GM21515 (cell line): Measurements from ENCODE around the gene IRGC.

Experiments
- ATAC-seq: cut with Tn5 transposase; IDR thresholded peaks from one replicate; pipeline ENCODE4 v1.9.1; 2021; ENCODE audit not compliant: unreplicated experiment

Gene IRGC

DNA sequence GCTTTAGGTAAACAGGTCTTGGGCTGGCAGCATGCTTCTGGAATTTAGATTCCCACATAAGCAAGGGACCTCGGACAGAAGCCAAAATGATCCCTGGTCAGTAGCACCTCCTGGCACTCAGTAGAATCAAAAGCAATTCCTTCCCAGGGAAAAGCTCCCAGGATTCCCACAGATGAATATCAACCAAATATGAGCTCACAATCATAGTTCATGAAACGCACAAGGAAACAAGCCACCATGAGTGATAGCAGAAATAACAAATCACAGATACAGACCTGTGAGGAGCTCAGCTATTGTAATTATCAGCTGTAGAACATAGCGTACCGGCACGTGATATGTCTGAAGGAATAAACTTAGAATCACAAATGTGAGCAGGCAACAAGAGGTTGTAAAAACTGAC, 24.1 kb upstream of the IRGC start:
- no peak for ATAC-seq

DNA sequence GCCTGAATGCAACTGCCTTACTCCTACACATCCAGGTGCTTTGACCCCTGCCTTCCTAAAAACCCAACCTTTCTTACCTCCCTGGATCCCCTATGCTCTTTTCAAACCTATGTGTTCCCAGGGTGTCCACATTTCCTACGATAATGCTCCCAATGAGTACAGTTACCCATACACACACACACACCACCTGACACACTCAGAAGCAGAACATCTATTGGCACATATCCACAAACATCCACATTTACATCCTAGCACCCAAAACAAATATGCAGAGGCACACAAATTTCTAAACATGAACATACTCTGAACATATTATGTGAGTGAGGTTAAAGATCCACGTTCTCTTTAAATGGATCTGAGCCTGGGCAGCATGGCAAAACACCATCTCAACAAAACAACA, 23.5 kb upstream of the IRGC start:
- ATAC-seq: no peak

DNA sequence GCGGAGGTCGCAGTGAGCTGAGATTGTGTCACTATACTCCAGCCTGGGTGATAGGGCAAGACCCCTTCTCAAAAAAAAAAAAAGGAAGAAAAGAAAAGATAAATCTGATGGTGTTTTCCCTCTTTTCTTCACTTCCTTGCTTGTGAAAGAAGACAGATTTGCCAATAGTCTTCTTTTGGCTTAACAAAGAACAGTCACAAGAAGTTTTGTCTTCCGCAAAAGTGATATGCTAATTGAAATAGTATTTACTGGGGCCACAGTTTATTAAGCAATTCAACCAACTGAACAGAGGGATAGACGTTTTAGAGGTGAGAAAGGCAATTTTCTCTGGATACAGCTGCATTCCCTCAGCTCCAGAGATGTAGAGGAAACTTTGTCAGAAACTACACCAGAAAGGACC, 23.0 kb upstream of the IRGC start:
- ATAC-seq: no peak

DNA sequence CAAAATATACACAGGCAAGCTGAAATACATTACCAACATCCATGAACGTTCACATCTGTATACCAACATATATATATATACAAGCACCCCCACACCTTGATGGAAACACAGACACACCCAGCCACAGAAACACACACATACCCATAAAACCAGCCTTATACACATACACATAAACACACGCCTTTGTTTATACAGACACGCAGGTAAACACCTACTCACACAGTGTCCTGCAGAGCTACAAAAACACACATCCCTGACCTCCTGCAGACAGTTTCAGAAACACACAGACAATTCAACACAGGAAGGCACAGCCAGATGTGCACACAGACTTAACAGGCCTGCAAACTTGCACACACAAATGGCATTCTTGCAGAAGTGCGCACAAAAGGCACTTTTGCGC, 21.3 kb upstream of the IRGC start:
- no peak for ATAC-seq

DNA sequence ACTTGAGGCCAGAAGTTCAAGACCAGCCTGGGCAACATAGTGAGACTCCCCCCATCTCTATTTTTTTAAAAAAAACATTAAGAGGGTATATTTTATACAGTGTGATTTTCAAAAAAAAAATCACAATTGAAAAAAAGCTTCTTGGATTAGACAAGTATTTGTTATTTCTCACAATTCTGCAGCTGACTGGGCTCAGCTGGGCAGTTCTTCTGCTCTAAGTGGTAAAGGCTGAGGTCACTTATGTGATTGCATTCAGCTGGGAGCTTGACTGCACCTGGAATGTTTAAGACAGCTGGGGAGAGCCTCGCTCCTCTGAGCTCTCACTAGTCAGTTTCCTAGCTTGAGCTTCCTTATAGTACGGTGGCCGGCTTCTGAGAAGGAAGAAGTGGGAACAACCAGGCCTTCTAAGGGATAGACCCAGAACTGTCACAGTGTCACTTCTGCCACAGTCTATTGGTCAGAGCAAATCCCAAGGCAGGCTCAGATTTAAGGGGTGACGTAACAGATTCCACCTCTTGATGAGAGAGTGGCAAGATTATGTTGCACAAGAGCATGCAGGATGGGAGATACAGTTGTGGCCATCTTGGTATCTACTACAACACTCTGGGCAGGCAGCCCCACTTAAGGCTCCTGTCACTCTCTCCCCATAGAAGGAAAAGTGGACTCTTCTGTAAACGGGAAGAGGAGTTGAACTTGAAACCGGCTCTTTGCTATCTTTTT, 19.7 kb upstream of the IRGC start:
- ATAC-seq: no peak

DNA sequence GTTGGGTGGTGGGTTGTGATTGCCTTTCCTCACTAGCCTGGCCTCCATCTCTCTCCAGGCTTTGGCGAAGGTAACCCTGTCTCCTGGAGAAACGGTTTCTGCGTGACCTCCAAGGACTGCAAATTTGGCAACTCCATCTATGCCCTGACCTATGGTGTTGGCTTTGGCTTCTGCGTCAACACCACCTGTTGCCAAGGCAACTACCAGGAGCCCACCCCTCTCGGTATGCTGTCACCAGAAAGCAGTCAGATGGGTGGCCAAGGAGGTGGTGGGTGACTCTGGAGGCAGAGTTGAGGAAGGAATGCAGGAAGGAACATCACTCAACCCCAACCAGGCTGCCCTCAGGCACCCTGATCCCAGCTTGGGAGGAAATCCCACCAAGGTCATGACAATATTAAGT, 18.6 kb upstream of the IRGC start:
- no peak for ATAC-seq

DNA sequence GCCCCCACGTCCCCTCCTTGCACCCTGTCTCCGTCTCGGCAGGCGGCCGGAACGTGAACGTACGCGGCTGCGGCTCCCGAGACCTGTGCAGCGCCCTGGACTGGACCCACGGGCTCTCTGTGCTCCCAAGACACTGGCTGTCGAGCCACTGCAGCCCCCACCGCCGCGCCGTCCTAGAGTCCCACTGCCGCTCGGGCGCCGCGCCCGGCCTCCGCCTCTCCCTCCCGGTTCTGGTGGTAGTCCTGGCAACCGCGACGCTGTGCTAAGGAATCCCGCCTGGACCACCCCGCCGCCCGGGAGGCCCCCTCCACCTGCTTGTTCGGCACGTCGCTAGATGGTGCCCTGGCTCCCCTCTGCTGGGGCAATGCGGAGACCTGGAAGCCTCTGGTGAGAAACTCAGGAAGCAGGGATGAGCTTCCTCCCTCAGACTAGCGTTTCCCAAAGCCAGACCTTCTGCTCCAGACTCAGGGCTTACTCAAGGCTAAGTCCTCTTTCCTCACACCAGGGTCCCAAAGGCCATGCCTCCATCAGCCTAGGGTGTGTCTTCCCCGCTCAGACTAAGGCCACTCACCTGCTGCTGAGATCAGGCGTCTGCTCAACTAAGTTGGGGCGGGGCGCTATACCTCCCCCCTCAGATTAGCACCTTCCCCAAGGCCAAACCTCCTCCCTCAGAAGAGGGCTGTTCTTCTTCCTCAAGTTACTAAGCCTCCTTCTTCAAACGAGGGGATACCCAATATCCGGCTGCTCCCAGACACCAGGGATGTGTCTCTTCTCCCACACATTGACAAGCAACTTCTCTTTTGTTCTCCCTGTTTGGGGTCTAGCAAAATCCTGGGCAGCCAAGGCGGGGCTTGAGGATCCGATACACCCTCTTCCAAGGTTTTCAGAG, 16.1 kb upstream of the IRGC start:
- no peak for ATAC-seq

DNA sequence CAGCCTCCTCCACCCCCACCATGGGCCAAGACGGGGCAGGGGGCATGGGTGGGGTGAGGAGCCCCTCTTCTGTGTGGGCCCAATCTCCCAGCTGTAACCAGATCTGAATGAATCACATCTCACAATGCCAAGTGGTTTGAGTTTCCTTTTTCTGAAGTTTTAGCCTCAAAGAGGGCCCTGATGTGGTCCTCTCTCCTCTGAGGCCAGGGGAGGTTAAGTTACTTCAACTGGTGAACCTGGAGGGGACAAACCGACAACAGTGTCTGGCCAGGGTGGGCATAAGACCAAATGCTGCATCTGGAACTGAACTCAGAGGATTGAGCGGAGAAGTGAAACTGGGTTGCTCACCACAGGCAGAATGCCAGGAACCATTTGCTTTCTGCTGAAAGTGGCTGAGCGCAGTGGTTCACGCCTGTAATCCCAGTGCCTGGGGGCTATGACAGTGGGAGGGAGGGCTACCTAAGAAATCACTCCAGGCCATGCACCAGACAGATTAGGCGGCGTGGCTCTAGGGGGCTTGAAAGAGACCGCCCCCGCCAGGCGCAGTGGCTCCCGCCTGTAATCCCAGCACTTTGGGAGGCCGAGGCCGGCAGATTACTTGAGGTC, 15.4 kb upstream of the IRGC start:
- ATAC-seq: no peak

DNA sequence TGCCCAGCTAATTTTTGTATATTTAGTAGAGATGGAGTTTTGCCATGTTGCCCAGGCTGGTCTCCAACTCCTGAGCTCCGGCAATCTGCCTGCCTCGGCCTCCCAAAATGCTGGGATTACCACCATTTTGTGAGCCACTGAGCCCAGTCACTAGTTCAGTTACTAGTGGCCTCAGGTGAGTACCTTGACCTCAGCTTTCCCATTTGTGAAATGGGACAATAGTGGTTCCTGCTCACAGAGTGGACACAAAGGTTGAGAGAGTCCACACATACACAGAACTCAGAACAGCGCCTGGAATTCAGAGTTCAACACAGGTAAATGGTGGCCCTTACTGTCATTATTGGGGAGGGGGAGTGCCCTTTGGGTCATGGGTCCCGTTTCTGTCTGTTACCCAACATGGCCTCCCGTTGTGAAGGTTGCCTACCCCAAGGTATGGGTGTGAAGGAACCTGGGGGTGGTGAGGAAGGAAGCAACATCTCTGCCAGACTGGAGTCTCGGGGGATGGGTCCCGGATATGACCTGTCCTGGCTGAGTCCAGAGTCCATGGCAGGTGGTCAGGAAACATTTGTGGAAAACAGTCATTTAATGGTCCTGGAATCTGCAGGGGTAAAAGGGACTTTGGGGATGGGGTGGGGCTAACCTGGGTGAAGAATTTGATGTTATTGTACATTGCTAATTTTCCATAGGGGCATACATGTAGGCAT, 11.7 kb upstream of the IRGC start:
- ATAC-seq: no peak

DNA sequence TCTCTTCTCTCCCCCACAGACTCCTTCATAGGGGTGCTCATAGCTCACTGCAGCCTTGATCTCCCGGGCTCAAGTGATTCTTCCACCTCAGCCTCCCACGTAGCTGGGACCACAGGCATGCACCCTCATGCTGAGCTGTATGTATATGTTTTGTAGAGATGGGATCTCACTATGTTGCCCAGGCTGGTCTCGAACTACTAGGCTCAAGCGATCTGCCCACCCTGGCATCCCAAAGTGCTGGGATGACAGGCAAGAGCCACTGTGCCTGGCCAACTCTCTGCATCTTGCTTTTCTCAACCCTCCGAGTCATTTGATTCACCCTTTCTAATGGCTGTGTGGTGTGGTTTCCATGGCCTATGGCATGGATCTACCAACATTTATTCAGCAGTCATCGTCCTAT, 10.1 kb upstream of the IRGC start:
- no peak for ATAC-seq

DNA sequence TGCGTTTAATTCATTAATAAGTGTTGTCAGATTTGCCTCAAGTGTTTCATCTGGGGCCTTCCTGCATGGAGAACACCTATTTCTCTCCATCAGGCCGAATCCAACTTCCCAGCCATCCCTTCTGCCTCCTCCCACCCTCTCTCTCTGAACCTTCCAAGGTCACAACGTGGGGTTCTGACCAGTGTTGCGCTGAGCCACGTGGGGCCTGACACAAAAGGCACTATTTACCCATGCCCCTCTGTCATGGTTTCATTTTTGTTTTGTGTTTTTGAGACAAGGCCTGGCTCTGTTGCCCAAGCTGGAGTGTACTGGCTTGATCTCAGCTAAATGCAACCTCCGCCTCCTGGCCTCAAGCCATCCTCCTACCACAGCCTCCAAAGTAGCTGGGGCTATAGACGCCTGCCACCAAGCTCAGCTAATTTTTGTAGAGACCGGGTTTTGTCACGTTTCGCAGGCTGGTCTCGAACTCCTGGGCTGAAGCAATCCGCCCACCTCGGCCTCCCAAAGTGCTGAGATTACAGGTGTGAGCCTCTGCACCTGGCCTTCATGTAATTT, 8.6 kb upstream of the IRGC start:
- no peak for ATAC-seq

DNA sequence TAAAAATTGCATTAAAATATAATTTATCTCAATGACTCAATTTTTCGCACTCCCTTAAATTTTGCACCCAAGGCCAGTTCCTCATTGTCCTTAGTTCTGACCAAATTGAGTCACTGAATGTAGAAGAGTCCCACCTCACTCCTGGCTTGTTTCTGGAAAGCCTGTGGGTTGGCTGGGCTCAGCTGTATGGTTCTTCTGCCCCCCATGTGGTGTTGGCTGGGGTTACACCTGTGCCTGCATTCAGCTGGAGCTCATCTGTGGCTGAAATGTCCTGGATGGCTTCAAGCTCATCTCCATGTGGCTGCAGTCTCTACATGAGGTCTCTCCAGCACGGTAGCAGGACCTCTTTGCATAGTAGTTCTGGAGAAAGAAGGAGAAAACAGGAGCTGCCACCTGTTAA, 7.2 kb upstream of the IRGC start:
- no peak for ATAC-seq

DNA sequence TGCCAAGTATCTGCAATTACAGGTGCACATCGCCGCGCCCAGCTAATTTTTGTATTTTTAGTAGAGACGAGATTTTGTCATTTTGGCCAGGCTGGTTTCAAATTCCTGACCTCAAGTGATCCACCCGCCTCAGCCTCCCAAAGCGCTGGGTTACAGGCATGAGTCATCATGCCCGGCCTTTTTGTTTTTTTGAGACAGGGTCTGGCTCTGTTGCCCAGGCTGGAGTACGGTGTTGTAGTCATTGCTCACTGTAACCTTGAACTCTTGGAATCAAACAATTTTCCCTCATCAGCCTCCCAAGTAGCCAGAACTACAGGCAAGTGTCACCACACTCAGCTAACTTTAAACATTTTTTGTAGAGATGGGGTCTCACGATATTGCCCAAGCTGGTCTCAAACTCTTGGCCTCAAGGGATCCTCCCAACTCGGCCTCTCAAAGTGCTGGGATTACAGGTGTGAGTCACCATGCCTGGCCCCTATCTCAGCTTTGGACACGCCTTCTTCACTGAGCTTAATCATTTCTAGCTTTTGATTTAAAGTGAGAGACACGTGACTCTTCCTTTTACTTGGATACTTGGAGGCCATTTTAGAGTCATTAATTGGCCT, 4.0 kb upstream of the IRGC start:
- ATAC-seq: no peak

DNA sequence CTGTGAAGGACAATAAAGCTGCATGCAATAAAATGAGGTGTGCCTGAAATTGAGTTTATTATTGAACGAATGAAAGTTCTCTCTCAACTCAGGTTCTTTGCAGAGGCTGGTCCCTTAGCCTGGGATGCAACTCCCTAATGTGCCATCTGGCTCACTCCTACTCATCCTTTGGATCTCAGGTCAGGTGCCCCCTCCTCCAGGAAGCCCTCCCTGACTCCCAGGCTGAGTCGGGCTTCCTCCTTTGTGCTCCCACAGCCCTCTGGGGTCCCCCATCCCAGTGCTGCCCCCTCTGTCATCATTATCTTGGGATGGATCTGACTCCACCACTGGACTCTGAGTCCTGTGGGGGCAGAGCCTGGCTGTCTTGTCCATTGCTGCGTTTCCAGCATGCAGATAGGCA, 2.7 kb upstream of the IRGC start:
- no peak for ATAC-seq

DNA sequence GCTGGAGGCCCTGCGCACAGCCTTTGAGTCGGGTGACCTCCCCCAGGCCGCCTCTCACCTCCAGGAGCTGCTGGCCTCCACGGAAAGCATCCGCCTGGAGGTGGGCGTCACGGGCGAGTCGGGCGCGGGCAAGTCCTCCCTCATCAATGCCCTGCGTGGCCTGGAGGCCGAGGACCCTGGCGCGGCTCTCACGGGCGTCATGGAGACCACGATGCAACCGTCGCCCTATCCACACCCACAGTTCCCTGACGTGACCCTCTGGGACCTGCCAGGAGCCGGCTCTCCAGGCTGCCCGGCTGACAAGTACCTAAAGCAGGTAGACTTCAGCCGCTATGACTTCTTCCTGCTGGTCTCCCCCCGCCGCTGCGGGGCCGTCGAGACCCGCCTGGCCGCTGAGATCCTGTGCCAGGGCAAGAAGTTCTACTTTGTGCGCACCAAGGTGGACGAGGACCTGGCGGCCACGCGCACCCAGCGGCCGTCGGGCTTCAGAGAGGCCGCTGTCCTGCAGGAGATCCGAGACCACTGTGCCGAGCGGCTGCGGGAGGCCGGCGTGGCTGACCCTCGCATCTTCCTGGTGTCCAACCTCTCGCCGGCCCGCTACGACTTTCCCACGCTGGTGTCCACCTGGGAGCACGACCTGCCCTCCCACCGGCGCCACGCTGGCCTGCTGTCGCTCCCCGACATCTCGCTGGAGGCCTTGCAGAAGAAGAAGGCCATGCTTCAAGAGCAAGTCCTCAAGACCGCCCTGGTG, 2.9 kb downstream of the IRGC start:
- ATAC-seq: no peak

DNA sequence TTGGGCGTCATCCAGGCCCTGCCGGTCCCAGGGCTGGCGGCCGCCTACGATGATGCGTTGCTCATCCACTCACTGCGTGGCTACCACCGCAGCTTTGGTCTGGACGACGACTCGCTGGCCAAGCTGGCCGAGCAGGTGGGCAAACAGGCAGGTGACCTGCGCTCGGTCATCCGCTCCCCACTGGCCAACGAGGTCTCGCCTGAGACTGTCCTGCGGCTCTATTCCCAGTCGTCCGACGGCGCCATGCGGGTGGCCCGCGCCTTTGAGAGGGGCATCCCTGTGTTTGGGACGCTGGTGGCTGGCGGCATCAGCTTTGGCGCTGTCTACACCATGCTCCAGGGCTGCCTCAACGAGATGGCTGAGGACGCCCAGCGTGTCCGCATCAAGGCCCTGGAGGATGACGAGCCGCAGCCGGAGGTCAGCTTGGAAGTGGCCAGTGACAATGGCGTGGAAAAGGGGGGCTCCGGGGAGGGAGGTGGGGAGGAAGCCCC, 3.5 kb downstream of the IRGC start:
- ATAC-seq: no peak

DNA sequence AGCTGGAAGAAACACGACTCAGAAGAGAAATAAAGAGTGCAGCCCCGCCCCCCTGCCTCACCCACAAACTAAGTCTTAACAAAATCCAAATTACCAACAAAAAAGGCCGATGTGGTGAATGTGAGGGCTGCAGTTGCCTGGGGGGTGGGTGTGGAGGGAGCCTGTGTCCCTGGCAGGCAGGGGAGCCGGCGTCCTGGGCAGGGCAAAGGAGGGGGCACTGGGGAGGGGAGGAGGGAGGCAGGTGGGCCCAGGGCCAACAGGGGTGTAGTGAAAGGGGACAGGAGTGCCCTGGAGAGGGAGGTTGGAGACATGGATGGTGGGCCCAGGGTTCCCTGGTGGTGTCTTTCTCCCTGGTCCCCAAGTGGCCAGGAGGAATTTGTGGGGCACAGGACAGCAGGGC, 4.0 kb downstream of the IRGC start:
- ATAC-seq: no peak

DNA sequence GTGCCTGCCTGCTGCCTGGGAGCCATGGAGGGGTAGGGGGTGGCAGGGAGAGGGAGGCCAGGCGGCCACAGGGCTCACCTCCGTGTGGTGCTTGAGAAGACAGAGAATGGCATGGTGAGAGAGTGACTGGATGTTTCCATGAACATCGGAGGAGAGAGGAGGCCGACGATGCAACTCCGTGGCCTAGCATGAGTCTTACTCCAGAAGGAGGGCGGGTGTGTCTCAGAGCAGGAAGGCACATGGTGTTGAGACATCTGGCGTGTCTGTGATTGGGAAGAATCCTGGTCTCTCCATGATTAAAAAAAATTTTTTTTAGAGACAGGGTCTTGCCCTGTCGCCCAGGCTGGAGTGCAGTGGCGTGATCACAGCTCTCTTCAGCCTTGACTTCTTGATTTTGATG, 5.1 kb downstream of the IRGC start:
- ATAC-seq: no peak

DNA sequence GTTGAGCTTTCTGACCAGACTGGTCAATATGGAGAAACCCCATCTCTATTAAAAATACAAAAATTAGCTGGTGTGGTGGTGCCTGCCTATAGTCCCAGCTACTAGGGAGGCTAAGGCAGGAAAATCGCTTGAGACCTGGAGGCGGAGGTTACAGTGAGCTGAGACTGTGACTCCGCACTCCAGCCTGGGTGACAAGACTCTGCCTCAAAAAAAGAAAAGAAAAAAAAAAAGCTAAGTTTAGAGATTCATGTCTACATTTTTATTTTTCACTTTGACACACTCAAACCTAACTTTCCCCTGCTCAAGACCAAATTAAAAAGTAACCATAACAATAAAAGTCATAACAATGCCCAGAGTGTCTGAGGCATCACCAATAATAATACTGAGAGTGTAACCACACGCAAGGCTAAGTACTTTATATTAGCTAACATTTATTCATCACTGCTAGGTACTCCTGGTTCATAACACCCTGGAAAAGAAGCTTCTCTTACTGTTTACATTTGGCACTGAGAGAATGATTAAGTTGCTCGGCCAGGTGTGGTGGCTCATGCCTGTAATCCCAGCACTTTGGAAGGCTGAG, 5.7 kb downstream of the IRGC start:
- ATAC-seq: no peak

DNA sequence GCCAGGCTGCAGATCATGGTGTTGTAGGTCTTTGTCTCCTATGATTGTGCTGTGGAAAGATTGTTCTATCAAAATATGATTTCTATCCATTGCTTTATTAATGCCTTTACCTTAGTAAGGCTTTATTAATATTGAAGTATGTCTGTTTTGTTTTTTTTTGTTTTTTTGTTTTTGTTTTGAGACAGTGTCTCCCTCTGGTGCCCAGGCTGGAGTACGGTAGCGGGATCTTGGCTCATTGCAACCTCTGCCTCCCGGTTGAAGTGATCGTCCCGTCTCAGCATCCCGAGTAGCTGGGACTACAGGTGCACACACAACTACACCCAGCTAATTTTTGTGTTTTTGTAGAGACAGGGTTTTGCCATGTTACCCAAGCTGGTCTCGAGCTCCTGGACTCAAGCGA, 7.7 kb downstream of the IRGC start:
- no peak for ATAC-seq
